Activated T-cell treated with anti-CD3 and anti-CD28 coated beads, Interleukin-2, amount 50 U/mL, for 72 hours (primary cell): ENCODE results near the gene PSME3IP1. TPM values are rescaled to one million over a fixed set of nuclear protein-coding genes. Genes with fewer than 3 reads are reported as not detected.

Experiments used
- total RNA-seq, 2 donors: library from RNA; stranded (reverse); gene quantifications; one replicate each; pipeline ENCODE4 v1.2.3, GENCODE V29; 2022

PSME3IP1 gene
- total RNA-seq, 2 donors from 2014 or later, result 120 to 140 TPM

Other genes starting within 250 kb of the PSME3IP1 start
- under 1 TPM in 1 of 2 donors, not detected in 1; 0.36 TPM for gene CETP, start 224.1 kb downstream of the PSME3IP1 start, total RNA-seq
- 100 to 1,000 TPM; 239 to 256 TPM for gene NLRC5, start 196.5 kb downstream of the PSME3IP1 start, total RNA-seq
- gene CPNE2, start 93.5 kb downstream of the PSME3IP1 start, total RNA-seq, result 10 to 100 TPM in 1 of 2 donors, 1 to 10 TPM in 1; 9.4 to 15.1 TPM
- 10 to 100 TPM; 33.9 to 39.8 TPM for gene RSPRY1, start 290 bp upstream of the PSME3IP1 start, total RNA-seq
- 10 to 100 TPM; 27.9 to 30.3 TPM for gene ARL2BP, start 59.2 kb upstream of the PSME3IP1 start, total RNA-seq
- under 1 TPM in 1 of 2 donors, not detected in 1; 0.48 TPM for gene PLLP, start 98.6 kb upstream of the PSME3IP1 start, total RNA-seq
- gene CCL22, start 172.7 kb upstream of the PSME3IP1 start, total RNA-seq, result 1 to 10 TPM; 4.6 to 8.0 TPM
- not detected for gene CX3CL1, start 186.5 kb upstream of the PSME3IP1 start, total RNA-seq
- 1 to 10 TPM; 1.3 to 7.4 TPM for gene CCL17, start 218.7 kb upstream of the PSME3IP1 start, total RNA-seq